Esophagus squamous epithelium (tissue), 5 donors: ENCODE measurements around the gene PTMS. TPM values are rescaled to one million over a fixed set of nuclear protein-coding genes. Genes with fewer than 3 reads are reported as not detected.

Source experiments
- DNase-seq: peaks from one replicate; lab custom pipeline; 2025; lab: John Stamatoyannopoulos, UW
- H3K27ac ChIP-seq, 4 donors: fragments of 200-600 bp; sonication (generic); one replicate each; pipeline ENCODE4 v1.5.1; 2016 to 2019; ENCODE audit warnings: mild to moderate bottlenecking in 1 of 4
- H3K27me3 ChIP-seq, 4 donors: fragments of 200-600 bp; sonication (generic); 1 replicate in 3 of 4; 2 replicates in 1 of 4; pipeline versions ENCODE4 v1.5.1 to v1.6.0; 2017 to 2021; ENCODE audit warnings: antibody characterized with exemption in 1 of 4
- H3K36me3 ChIP-seq, 3 donors: fragments of 200-600 bp; sonication (generic); one replicate each; pipeline ENCODE4 v1.5.1; 2016 to 2019
- H3K4me1 ChIP-seq, 3 donors: fragments of 200-600 bp; sonication (generic); one replicate each; pipeline ENCODE4 v1.5.1; 2017 to 2019
- H3K4me3 ChIP-seq, 4 donors: fragments of 200-600 bp; sonication (generic); 1 replicate in 3 of 4; 2 replicates in 1 of 4; pipeline ENCODE4 v1.5.1; 2016 to 2019; ENCODE audit warnings: mild to moderate bottlenecking in 2 of 4, moderate library complexity in 1 of 4
- H3K9me3 ChIP-seq, 3 donors: fragments of 200-600 bp; sonication (generic); one replicate each; pipeline ENCODE4 v1.5.1; 2016 to 2019
- CTCF ChIP-seq, 6 experiments: fragments of 450-650 bp in 4 of 6; fragments of 200-600 bp in 2 of 6; sonication (generic) in 2 of 6; IDR thresholded peaks; one replicate each; pipeline ENCODE4 v1.5.1; 2016 to 2019; ENCODE audit warnings: antibody characterized with exemption in 6 of 6, mild to moderate bottlenecking in 4 of 6, moderate library complexity in 4 of 6
- POLR2A ChIP-seq, 4 donors: fragments of 450-650 bp; IDR thresholded peaks; one replicate each; pipeline ENCODE4 v1.6.1; 2017; ENCODE audit warnings: antibody characterized with exemption in 4 of 4, mild to moderate bottlenecking in 4 of 4, moderate library complexity in 3 of 4
- WGBS, 2 donors: methylation state at CpG; one replicate each; pipeline ENCODE4 v1.1.5; 2018; 5-methylcytosine and 5-hydroxymethylcytosine counted together
- intact Hi-C: fragments of 100-400 bp; cut with DNase I; formaldehyde crosslinking; loops from one replicate; pipeline ENCODE4 v1.15.0; 2022
- total RNA-seq, 4 donors: library from RNA; depleted of rRNA; stranded (reverse); fragments of >200 nt; gene quantifications; one replicate each; pipeline ENCODE4 v1.1.0, GENCODE V29; 2016
- donor health status: DM: yes; HTN: yes; CAD: no.

Gene PTMS
- total RNA-seq, 4 donors from 2014 or later = 78.2 to 149 (median 123) TPM

- Histone ChIP-seq H3K4me1 (peaks cover 0 to 18% (median 6%) of the 10 kb centered on the region in 3 donors), H3K27ac (peak overlapping the region in 3 of 4 donors; percentile 30 to 59 (median 52)), H3K4me3 (peak overlapping the region in 2 of 4 donors; percentile 17 to 39), H3K27me3 (no peaks in the 10 kb centered on the region), H3K9me3 (no peaks in the 10 kb centered on the region), H3K36me3 (no peaks in the 10 kb centered on the region)
- DNase-seq = no peak
- no peak for TF ChIP-seq CTCF (IDR thresholded peaks at IDR 0.05)
- no peak for TF ChIP-seq POLR2A (IDR thresholded peaks at IDR 0.05)
- WGBS, 2 donors = 66 to 75% methylated on average over 13 of the region's 13 CpGs
- intact Hi-C loops = no loop called here
These were observed 25.9 kb downstream of the PTMS start for GRCh38 chr12:6791931-6792520.

- peak overlapping the region in 1 of 4 donors; percentile 59 for H3K27ac ChIP-seq
- 28 to 30% methylated on average over 8 to 9 of the region's 12 CpGs for WGBS, 2 donors
- peak overlapping the region in 2 of 4 donors; percentile 17 to 39 for H3K4me3 ChIP-seq
- H3K4me1 ChIP-seq = peaks cover 0 to 18% (median 6%) of the 10 kb centered on the region in 3 donors
- no peaks in the 10 kb centered on the region for H3K27me3 ChIP-seq
- intact Hi-C loops = no loop called here
- TF ChIP-seq POLR2A (IDR thresholded peaks at IDR 0.05) = no peak
- TF ChIP-seq CTCF (IDR thresholded peaks at IDR 0.05) = no peak
- H3K9me3 ChIP-seq = no peaks in the 10 kb centered on the region
- H3K36me3 ChIP-seq = no peaks in the 10 kb centered on the region
- no peak for DNase-seq
These were observed 26.5 kb downstream of the PTMS start for GRCh38 chr12:6792522-6793201.

GRCh38 chr12:6795088-6795487, 28.9 kb downstream of the PTMS start:
- 80% methylated on average over 2 of the region's 2 CpGs for WGBS, 2 donors
- TF ChIP-seq POLR2A (IDR thresholded peaks at IDR 0.05) (no peak), CTCF (IDR thresholded peaks at IDR 0.05) (no peak)
- Histone ChIP-seq H3K27me3 (no peaks in the 10 kb centered on the region), H3K4me3 (no peak overlapping the region), H3K36me3 (no peaks in the 10 kb centered on the region), H3K9me3 (no peaks in the 10 kb centered on the region), H3K27ac (no peak overlapping the region), H3K4me1 (peaks cover 0 to 10% (median 6%) of the 10 kb centered on the region in 3 donors)
- intact Hi-C loops = no loop called here
- DNase-seq = no peak

- DNase-seq = no peak
- TF ChIP-seq CTCF (IDR thresholded peaks at IDR 0.05) = no peak
- no peak for TF ChIP-seq POLR2A (IDR thresholded peaks at IDR 0.05)
- Histone ChIP-seq H3K27ac (no peak overlapping the region), H3K9me3 (no peaks in the 10 kb centered on the region), H3K27me3 (no peaks in the 10 kb centered on the region), H3K4me3 (no peak overlapping the region), H3K4me1 (peaks cover 0 to 10% (median 6%) of the 10 kb centered on the region in 3 donors), H3K36me3 (no peaks in the 10 kb centered on the region)
- intact Hi-C loops = no loop called here
- 92 to 100% methylated on average over 2 to 4 of the region's 4 CpGs for WGBS, 2 donors
These were observed 30.4 kb downstream of the PTMS start for GRCh38 chr12:6796576-6796975.

- H3K4me3 ChIP-seq = no peak overlapping the region
- no peaks in the 10 kb centered on the region for H3K9me3 ChIP-seq
- no peaks in the 10 kb centered on the region for H3K27me3 ChIP-seq
- intact Hi-C loops = no loop called here
- no peak for TF ChIP-seq POLR2A (IDR thresholded peaks at IDR 0.05)
- no peak for TF ChIP-seq CTCF (IDR thresholded peaks at IDR 0.05)
- DNase-seq = no peak
- WGBS, 2 donors = 89 to 90% methylated on average over 5 of the region's 5 CpGs
- no peak overlapping the region for H3K27ac ChIP-seq
- H3K36me3 ChIP-seq = no peaks in the 10 kb centered on the region
- H3K4me1 ChIP-seq = no peaks in the 10 kb centered on the region
These were observed 33.0 kb downstream of the PTMS start for GRCh38 chr12:6799147-6799546.
